K562 (cell line): Measurements from ENCODE around the gene HAGHL. TPM values are rescaled to one million over a fixed set of nuclear protein-coding genes. Genes with fewer than 3 reads are reported as not detected.

ENCODE experiments used
- HDAC8 ChIP-seq: fragments of 450-650 bp; IDR thresholded peaks from 2 replicates; pipeline ENCODE4 v1.6.1; 2016; ENCODE audit warnings: mild to moderate bottlenecking, missing genetic modification characterization, moderate library complexity, missing compliant biosample characterization
- KLF1 ChIP-seq: fragments of 450-650 bp; IDR thresholded peaks from 2 replicates; pipeline ENCODE4 v1.6.1; 2016; ENCODE audit warnings: missing genetic modification characterization, missing compliant biosample characterization
- NFE2 ChIP-seq: IDR thresholded peaks from 2 replicates; pipeline ENCODE4 v1.6.1; 2014; ENCODE audit warnings: antibody characterized with exemption, low read depth
- TAF7 ChIP-seq: fragments of 450-650 bp; IDR thresholded peaks from 2 replicates; pipeline ENCODE4 v1.6.1; 2016; ENCODE audit warnings: missing genetic modification characterization, missing compliant biosample characterization
- ZBTB11 ChIP-seq, 3 experiments: fragments of 200-800 bp in 1 of 3; fragments of 250-450 bp in 1 of 3; fragments of 450-650 bp in 1 of 3; sonication (Bioruptor Pico) in 1 of 3; sonication (Bioruptor generic) in 1 of 3; formaldehyde crosslinking in 1 of 3; IDR thresholded peaks; 2 replicates each; pipeline versions ENCODE4 v1.6.1 to v1.8.0; 2016 to 2022; ENCODE audit warnings: mild to moderate bottlenecking in 2 of 3, missing genetic modification characterization in 2 of 3, missing compliant biosample characterization in 1 of 3, moderate library complexity in 1 of 3
- ZBTB34 ChIP-seq: fragments of 250-450 bp; sonication (Bioruptor Pico); IDR thresholded peaks from 2 replicates; pipeline ENCODE4 v1.8.0; 2021; ENCODE audit warnings: mild to moderate bottlenecking, moderate library complexity
- ZFPM2 ChIP-seq: fragments of 250-450 bp; sonication (Bioruptor Pico); IDR thresholded peaks from 2 replicates; pipeline ENCODE4 v1.5.1; 2022; ENCODE audit warnings: mild to moderate bottlenecking
- polyA plus RNA-seq, 8 experiments: library from polyadenylated mRNA; depleted of rRNA in 4 of 8; stranded (reverse) in 5 of 8; unstranded in 3 of 8; fragments of >200 nt; fragmentation: Nextera tagmentation in 2 of 8; fragmentation: Illumina TruSeq in 1 of 8; extraction: Ambion mirVana in 2 of 8; extraction: Trizol in 1 of 8; gene quantifications; 2 replicates each; pipeline versions ENCODE4 v1.2.1 to v1.2.3, GENCODE V29; 2011 to 2014; ENCODE audit warnings: inconsistent platforms in 1 of 8, missing spikeins in 1 of 8
- total RNA-seq, 7 experiments: library from RNA; depleted of rRNA in 6 of 7; stranded (reverse); fragments of >200 nt in 6 of 7; fragmentation: Illumina TruSeq in 2 of 7; extraction: Trizol in 2 of 7; gene quantifications; 2 replicates each; pipeline versions ENCODE4 v1.2.1 to v1.2.3, GENCODE V29; 2011 to 2021; ENCODE audit warnings: low replicate concordance in 1 of 7
- TF ChIP-seq, protein P1 (sequence below): fragments of 250-450 bp; sonication (Bioruptor Pico); IDR thresholded peaks from 2 replicates; pipeline ENCODE4 v1.4.0; 2020
- TF ChIP-seq, protein P2 (sequence below): fragments of 250-450 bp; sonication (Bioruptor Pico); IDR thresholded peaks from 2 replicates; pipeline ENCODE4 v1.8.0; 2022; ENCODE audit warnings: moderate library complexity, mild to moderate bottlenecking, inconsistent platforms

HAGHL gene
- total and polyA plus RNA-seq, 9 of the 15 experiments (the other 6 are each of a cell fraction or from before 2014, with no cell fraction given), result 0.31 to 83.4 (median 20.7) TPM

- TF ChIP-seq HDAC8 (tag), result 0 out of 2 replicates have a peak, but pooled peaks have one; percentile 42
- TF ChIP-seq, protein P1, sequence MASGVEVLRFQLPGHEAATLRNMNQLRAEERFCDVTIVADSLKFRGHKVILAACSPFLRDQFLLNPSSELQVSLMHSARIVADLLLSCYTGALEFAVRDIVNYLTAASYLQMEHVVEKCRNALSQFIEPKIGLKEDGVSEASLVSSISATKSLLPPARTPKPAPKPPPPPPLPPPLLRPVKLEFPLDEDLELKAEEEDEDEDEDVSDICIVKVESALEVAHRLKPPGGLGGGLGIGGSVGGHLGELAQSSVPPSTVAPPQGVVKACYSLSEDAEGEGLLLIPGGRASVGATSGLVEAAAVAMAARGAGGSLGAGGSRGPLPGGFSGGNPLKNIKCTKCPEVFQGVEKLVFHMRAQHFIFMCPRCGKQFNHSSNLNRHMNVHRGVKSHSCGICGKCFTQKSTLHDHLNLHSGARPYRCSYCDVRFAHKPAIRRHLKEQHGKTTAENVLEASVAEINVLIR (CRISPR knock-in tag), result peak; percentile 44; the same call in 1 of the 2 replicates
- TF ChIP-seq TAF7 (tag), result no peak
- peak; percentile 88 for TF ChIP-seq KLF1 (tag)
- TF ChIP-seq, protein P2, sequence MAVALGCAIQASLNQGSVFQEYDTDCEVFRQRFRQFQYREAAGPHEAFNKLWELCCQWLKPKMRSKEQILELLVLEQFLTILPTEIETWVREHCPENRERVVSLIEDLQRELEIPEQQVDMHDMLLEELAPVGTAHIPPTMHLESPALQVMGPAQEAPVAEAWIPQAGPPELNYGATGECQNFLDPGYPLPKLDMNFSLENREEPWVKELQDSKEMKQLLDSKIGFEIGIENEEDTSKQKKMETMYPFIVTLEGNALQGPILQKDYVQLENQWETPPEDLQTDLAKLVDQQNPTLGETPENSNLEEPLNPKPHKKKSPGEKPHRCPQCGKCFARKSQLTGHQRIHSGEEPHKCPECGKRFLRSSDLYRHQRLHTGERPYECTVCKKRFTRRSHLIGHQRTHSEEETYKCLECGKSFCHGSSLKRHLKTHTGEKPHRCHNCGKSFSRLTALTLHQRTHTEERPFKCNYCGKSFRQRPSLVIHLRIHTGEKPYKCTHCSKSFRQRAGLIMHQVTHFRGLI (CRISPR knock-in tag), result peak; percentile 85; the same call in 1 of the 2 replicates
- TF ChIP-seq ZFPM2, result no peak
- TF ChIP-seq ZBTB11 (CRISPR knock-in tag; IDR thresholded peaks at IDR 0.05), result peak; percentile 93 to 99 (median 98)
- TF ChIP-seq NFE2, result no peak
- TF ChIP-seq ZBTB34 (CRISPR knock-in tag), result no peak
Observed at GRCh38 chr16:720990-721764, 5.7 kb upstream of the HAGHL start, which contains the start of gene ANTKMT (continued).
